GM21786 (cell line): ENCODE measurements around the gene ANKRD55.
"Not testable (repeated sequence)": the region's sequence is repeated elsewhere in the genome, so short reads cannot be mapped to it uniquely, and the experiment has no call there.

Experiments used
- ATAC-seq: cut with Tn5 transposase; IDR thresholded peaks from one replicate; pipeline ENCODE4 v1.9.1; 2021; ENCODE audit not compliant: unreplicated experiment

The ANKRD55 gene

GRCh38 chr5:56211298-56211865, 21.7 kb downstream of the ANKRD55 start:
- ATAC-seq = no peak

- no peak for ATAC-seq
These were observed 24.4 kb downstream of the ANKRD55 start for GRCh38 chr5:56208681-56209080.

- no peak for ATAC-seq
These were observed 25.6 kb downstream of the ANKRD55 start for GRCh38 chr5:56207537-56207936.

GRCh38 chr5:56206126-56206910, 26.8 kb downstream of the ANKRD55 start:
- ATAC-seq = no peak

- ATAC-seq = not testable (repeated sequence)
These were observed 29.2 kb downstream of the ANKRD55 start for GRCh38 chr5:56203936-56204335.

- ATAC-seq = no peak
These were observed 30.6 kb downstream of the ANKRD55 start for GRCh38 chr5:56202483-56202882.

GRCh38 chr5:56201762-56202261, 31.3 kb downstream of the ANKRD55 start:
- ATAC-seq = not testable (repeated sequence)

GRCh38 chr5:56200971-56201666, 32.0 kb downstream of the ANKRD55 start:
- ATAC-seq = peak; percentile 98

- ATAC-seq = no peak
These were observed 38.1 kb downstream of the ANKRD55 start for GRCh38 chr5:56195016-56195415.

GRCh38 chr5:56192246-56192645, 40.9 kb downstream of the ANKRD55 start:
- ATAC-seq = no peak

- ATAC-seq = no peak
These were observed 41.5 kb downstream of the ANKRD55 start for GRCh38 chr5:56191656-56192055.

GRCh38 chr5:56190497-56190896, 42.6 kb downstream of the ANKRD55 start:
- ATAC-seq = no peak

GRCh38 chr5:56185768-56186311, 47.3 kb downstream of the ANKRD55 start:
- no peak for ATAC-seq

- peak; percentile 48 for ATAC-seq
These were observed 49.6 kb downstream of the ANKRD55 start for GRCh38 chr5:56183506-56183905.

- no peak for ATAC-seq
These were observed 53.7 kb downstream of the ANKRD55 start for GRCh38 chr5:56179442-56179841.

- ATAC-seq = no peak
These were observed 54.3 kb downstream of the ANKRD55 start for GRCh38 chr5:56178823-56179222.

- ATAC-seq = no peak
These were observed 56.1 kb downstream of the ANKRD55 start for GRCh38 chr5:56176871-56177533.

GRCh38 chr5:56176155-56176798, 56.9 kb downstream of the ANKRD55 start:
- ATAC-seq = no peak

GRCh38 chr5:56175488-56175887, 57.6 kb downstream of the ANKRD55 start:
- no peak for ATAC-seq

- no peak for ATAC-seq
These were observed 58.1 kb downstream of the ANKRD55 start for GRCh38 chr5:56175021-56175420.

GRCh38 chr5:56172241-56172640, 60.9 kb downstream of the ANKRD55 start:
- no peak for ATAC-seq
